OCI-LY1 (cell line): ENCODE data around the gene HDX.

Source experiments
- H2AFZ ChIP-seq: fragments of 200-600 bp; sonication (generic), shearing (Covaris generic); 2 replicates; pipeline ENCODE4 v1.6.0; 2014; ENCODE audit warnings: antibody characterized with exemption, mild to moderate bottlenecking, low read length
- H3F3A ChIP-seq: fragments of 200-600 bp; sonication (generic), shearing (Covaris generic); 2 replicates; pipeline ENCODE4 v1.6.0; 2014; ENCODE audit warnings: mild to moderate bottlenecking, antibody characterized with exemption, low read length, moderate library complexity; ENCODE audit not compliant: insufficient read depth
- H3K27ac ChIP-seq: fragments of 200-600 bp; sonication (generic); 2 replicates; pipeline ENCODE4 v1.5.1; 2014; ENCODE audit warnings: low read length, mixed run types, mild to moderate bottlenecking, low read depth; ENCODE audit not compliant: poor library complexity, severe bottlenecking
- H3K27me3 ChIP-seq: fragments of 200-600 bp; sonication (generic); 2 replicates; pipeline ENCODE4 v1.6.0; 2014; ENCODE audit warnings: antibody characterized with exemption, mild to moderate bottlenecking, low read length, moderate library complexity; ENCODE audit not compliant: insufficient read depth
- H3K36me3 ChIP-seq: fragments of 200-600 bp; sonication (generic); 2 replicates; pipeline ENCODE4 v1.6.1; 2014; ENCODE audit warnings: mild to moderate bottlenecking, antibody characterized with exemption, low read length, moderate library complexity, mixed read lengths; ENCODE audit not compliant: insufficient read depth
- H3K4me1 ChIP-seq: fragments of 200-600 bp; sonication (generic); 2 replicates; pipeline ENCODE4 v1.5.1; 2014; ENCODE audit warnings: mild to moderate bottlenecking, low read length, moderate library complexity; ENCODE audit not compliant: insufficient read depth, severe bottlenecking
- H3K4me2 ChIP-seq: fragments of 200-600 bp; sonication (generic), shearing (Covaris generic); 2 replicates; pipeline ENCODE4 v1.6.1; 2014; ENCODE audit warnings: low read length
- H3K4me3 ChIP-seq: fragments of 200-600 bp; sonication (generic); 2 replicates; pipeline ENCODE4 v1.5.1; 2014; ENCODE audit warnings: low read length, low read depth, mild to moderate bottlenecking, mixed read lengths; ENCODE audit not compliant: poor library complexity, severe bottlenecking
- H3K79me2 ChIP-seq: fragments of 200-600 bp; shearing (Covaris generic); 2 replicates; pipeline ENCODE4 v1.6.1; 2016; ENCODE audit warnings: mixed run types, low read length, mixed read lengths; ENCODE audit not compliant: insufficient read depth
- H3K9ac ChIP-seq: fragments of 200-600 bp; sonication (generic), shearing (Covaris generic); 2 replicates; pipeline ENCODE4 v1.6.1; 2014; ENCODE audit warnings: mild to moderate bottlenecking, low read length, mixed read lengths
- H3K9me2 ChIP-seq: fragments of 200-600 bp; sonication (generic), shearing (Covaris generic); 2 replicates; pipeline ENCODE4 v1.6.1; 2014; ENCODE audit warnings: low read depth, mild to moderate bottlenecking, low read length, mixed read lengths
- H3K9me3 ChIP-seq: fragments of 200-600 bp; shearing (Covaris generic); 2 replicates; pipeline ENCODE4 v1.6.1; 2014; ENCODE audit warnings: low read length, mixed read lengths
- H4K20me1 ChIP-seq: fragments of 200-600 bp; sonication (generic), shearing (Covaris generic); 2 replicates; pipeline ENCODE4 v1.6.0; 2016; ENCODE audit warnings: mild to moderate bottlenecking, low read length; ENCODE audit not compliant: insufficient read depth
- CTCF ChIP-seq: fragments of 200-600 bp; sonication (generic), shearing (Covaris generic); IDR thresholded peaks from 2 replicates; pipeline ENCODE4 v1.5.1; 2017; ENCODE audit warnings: mild to moderate bottlenecking, antibody characterized with exemption, low read length, moderate library complexity, mixed read lengths
- EZH2 ChIP-seq: fragments of 200-600 bp; sonication (generic), shearing (Covaris generic); IDR thresholded peaks from 2 replicates; pipeline ENCODE4 v1.8.0; 2017; ENCODE audit warnings: borderline replicate concordance, mixed run types, mild to moderate bottlenecking, antibody characterized with exemption, low read length, moderate library complexity, mixed read lengths

HDX gene

GRCh38 chrX:84467898-84468297 lies 34.4 kb downstream of the HDX start:
- Histone ChIP-seq H3K4me3 (no peak overlapping the region), H3K4me2 (no peak overlapping the region), H3K27ac (no peak overlapping the region), H3K79me2 (no peaks in the 10 kb centered on the region), H2AFZ (no peak overlapping the region), H3K27me3 (no peaks in the 10 kb centered on the region), H4K20me1 (no peaks in the 10 kb centered on the region), H3F3A (no peaks in the 10 kb centered on the region), H3K9me2 (no peaks in the 10 kb centered on the region), H3K9ac (no peak overlapping the region), H3K4me1 (no peaks in the 10 kb centered on the region), H3K36me3 (no peaks in the 10 kb centered on the region), H3K9me3 (no peaks in the 10 kb centered on the region)
- TF ChIP-seq CTCF (no peak), EZH2 (no peak)

- Histone ChIP-seq H3K4me1 (no peaks in the 10 kb centered on the region), H3F3A (no peaks in the 10 kb centered on the region), H3K9ac (no peak overlapping the region), H2AFZ (no peak overlapping the region), H3K27ac (no peak overlapping the region), H3K9me2 (no peaks in the 10 kb centered on the region), H3K4me2 (no peak overlapping the region), H3K4me3 (no peak overlapping the region), H3K79me2 (no peaks in the 10 kb centered on the region), H3K36me3 (no peaks in the 10 kb centered on the region), H3K9me3 (no peaks in the 10 kb centered on the region), H4K20me1 (no peaks in the 10 kb centered on the region), H3K27me3 (no peaks in the 10 kb centered on the region)
- TF ChIP-seq EZH2 (no peak), CTCF (no peak)
Observed at GRCh38 chrX:84453351-84454246, 48.7 kb downstream of the HDX start.

GRCh38 chrX:84441143-84441542 lies 61.1 kb downstream of the HDX start:
- H3K27me3 ChIP-seq, result no peaks in the 10 kb centered on the region
- no peak for TF ChIP-seq CTCF
- no peak for TF ChIP-seq EZH2

More at GRCh38 chrX:84441143-84441542, 61.1 kb downstream of the HDX start:
- no peaks in the 10 kb centered on the region for H3F3A ChIP-seq
- H3K4me1 ChIP-seq, result no peaks in the 10 kb centered on the region
- H3K36me3 ChIP-seq, result no peaks in the 10 kb centered on the region
- H3K4me2 ChIP-seq, result no peak overlapping the region
- no peaks in the 10 kb centered on the region for H3K9me3 ChIP-seq
- no peaks in the 10 kb centered on the region for H3K9me2 ChIP-seq
- H4K20me1 ChIP-seq, result no peaks in the 10 kb centered on the region
- H3K4me3 ChIP-seq, result no peak overlapping the region
- H3K9ac ChIP-seq, result no peak overlapping the region
- H2AFZ ChIP-seq, result no peak overlapping the region
- H3K79me2 ChIP-seq, result no peaks in the 10 kb centered on the region
- no peak overlapping the region for H3K27ac ChIP-seq
